ENCODE measurements around the gene FKBP1A. TPM values are rescaled to one million over a fixed set of nuclear protein-coding genes. Genes with fewer than 3 reads are reported as not detected.
A peak's percentile ranks its signal among the peaks of the same experiment; 100 is the strongest.

The FKBP1A gene
- polyA plus RNA-seq, 1 of the 3 experiments (the other 2 are of a cell fraction), result 362 TPM

DNA sequence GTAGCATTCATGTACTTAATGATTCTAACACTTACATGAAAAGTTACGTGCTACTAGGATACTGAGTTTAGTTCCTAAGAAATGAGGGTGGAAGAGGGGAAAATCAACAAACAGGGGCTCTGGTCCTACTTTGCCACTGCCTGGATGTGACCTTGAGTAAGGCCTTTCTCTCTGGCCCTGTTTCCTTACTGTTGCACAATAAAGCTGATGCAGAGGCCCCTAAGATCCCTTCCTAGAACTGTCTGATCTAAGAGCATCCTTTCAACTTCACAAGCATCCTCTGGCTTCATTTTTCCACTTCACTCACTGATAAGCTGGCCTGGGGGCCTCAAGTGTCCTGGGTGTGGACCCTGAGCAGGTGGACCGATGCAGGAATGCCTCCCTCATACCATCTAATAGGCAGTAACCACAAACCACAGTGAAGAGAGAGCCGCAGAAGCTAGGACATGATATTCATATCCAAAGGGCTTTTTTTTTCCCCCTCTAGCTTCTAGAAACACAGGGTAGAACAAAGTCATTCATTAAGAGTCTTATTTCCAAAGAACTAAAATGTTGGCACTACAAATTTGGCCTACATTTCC is 21.6 kb downstream of the FKBP1A start:
- Histone ChIP-seq H3K79me2 (ENCODE audit: insufficient read depth) (peaks cover 57% of the 10 kb centered on the region), H4K20me1 (ENCODE audit: insufficient read depth) (peaks cover 17% of the 10 kb centered on the region)
- 81% methylated on average over 3 of the region's 3 CpGs for WGBS (ENCODE audit: low lambda C conversion rate)

DNA sequence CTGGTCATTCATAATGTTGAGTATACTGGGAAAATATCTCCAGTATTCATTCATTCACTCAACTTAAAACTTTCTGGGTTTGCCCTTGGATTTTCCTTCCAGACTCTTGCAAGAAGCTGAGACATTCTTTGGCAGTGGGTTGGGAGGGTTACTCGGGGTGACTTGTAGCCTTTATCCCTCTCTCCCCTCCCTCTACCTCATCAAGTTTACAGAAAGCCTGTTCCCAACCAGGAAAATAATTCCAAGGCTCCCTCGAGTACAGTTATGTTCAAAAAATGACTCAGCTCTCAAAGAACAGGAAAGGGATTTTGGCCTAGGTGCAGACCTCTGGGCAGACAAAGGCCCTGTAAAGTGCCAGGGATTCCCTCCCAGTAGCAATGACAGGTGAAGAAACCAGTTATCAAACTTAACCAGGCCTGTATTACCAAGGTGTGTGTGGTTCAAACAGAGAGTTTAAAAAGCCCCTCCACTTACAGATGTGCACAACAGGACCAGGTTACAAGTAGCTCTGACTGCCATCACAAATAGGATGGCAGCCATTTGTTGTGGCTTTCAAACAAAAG is 22.2 kb downstream of the FKBP1A start:
- Histone ChIP-seq H3K9ac (no peak overlapping the region), H3K36me3 (replicated peaks in 1 of 2; ENCODE audit: control insufficient read depth in 1 of 2, insufficient read depth in 2 of 2, low read length in 1 of 2) (peaks cover 41 to 58% of the 10 kb centered on the region in 2 experiments), H3K4me1 (ENCODE audit: control insufficient read depth in 1 of 2, insufficient read depth in 2 of 2, low read depth in 1 of 2, low read length in 1 of 2) (peaks cover 2 to 20% of the 10 kb centered on the region in 2 experiments; a peak in 2 of 4 replicates), H3F3A (replicated peaks; ENCODE audit: insufficient read depth) (peaks cover 5% of the 10 kb centered on the region), H3K9me3 (no peaks in the 10 kb centered on the region), H3K27me3 (ENCODE audit: insufficient read depth) (no peaks in the 10 kb centered on the region), H3K4me2 (peak overlapping the region; percentile 11; the same call in 1 of the 2 replicates), H4K20me1 (ENCODE audit: insufficient read depth) (peaks cover 10% of the 10 kb centered on the region), H3K9me2 (no peaks in the 10 kb centered on the region), H3K27ac (ENCODE audit: low read depth in 2 of 2, low read length in 1 of 2) (peak overlapping the region in 1 of 2 experiments; percentile 45; a peak in 3 of 4 replicates), H3K79me2 (ENCODE audit: insufficient read depth) (peaks cover 54% of the 10 kb centered on the region), H2AFZ (ENCODE audit: low read depth) (no peak overlapping the region), H3K4me3 (ENCODE audit: low read depth in 2 of 2, low read length in 1 of 2) (no peak overlapping the region)
- no peak for DNase-seq
- CTCF ChIA-PET, result interaction anchor here (1.0 kb wide), 1 partner anchor 23 kb away, joined by 3 read pairs; no protein-coding TSS in a partner anchor
- POLR2A ChIA-PET, result no interaction called here
- TF ChIP-seq CHD2 (IDR thresholded peaks at IDR 0.05; ENCODE audit: low read length, partially characterized antibody) (no peak), FOSL2 (IDR thresholded peaks at IDR 0.05; ENCODE audit: borderline replicate concordance, low read depth) (peak; percentile 27; the same call in 1 of the 2 replicates), SMC3 (IDR thresholded peaks at IDR 0.05; ENCODE audit: low read depth, low read length) (no peak), JUND (IDR thresholded peaks at IDR 0.05) (0 out of 2 replicates have a peak, but pooled peaks have one; percentile 31), TCF12 (IDR thresholded peaks at IDR 0.05) (no peak)
- TF ChIP-seq, protein P1, sequence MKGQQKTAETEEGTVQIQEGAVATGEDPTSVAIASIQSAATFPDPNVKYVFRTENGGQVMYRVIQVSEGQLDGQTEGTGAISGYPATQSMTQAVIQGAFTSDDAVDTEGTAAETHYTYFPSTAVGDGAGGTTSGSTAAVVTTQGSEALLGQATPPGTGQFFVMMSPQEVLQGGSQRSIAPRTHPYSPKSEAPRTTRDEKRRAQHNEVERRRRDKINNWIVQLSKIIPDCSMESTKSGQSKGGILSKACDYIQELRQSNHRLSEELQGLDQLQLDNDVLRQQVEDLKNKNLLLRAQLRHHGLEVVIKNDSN (IDR thresholded peaks at IDR 0.05; ENCODE audit: borderline replicate concordance, low read depth), result no peak
- WGBS (ENCODE audit: low lambda C conversion rate), result 44% methylated on average over 2 of the region's 2 CpGs

More for the DNA sequence above, 21.6 kb downstream of the FKBP1A start:
- peaks cover 2 to 27% of the 10 kb centered on the region in 2 experiments; a peak in 2 of 4 replicates for H3K4me1 ChIP-seq (ENCODE audit: control insufficient read depth in 1 of 2, insufficient read depth in 2 of 2, low read depth in 1 of 2, low read length in 1 of 2)
- DNase-seq, result no peak
- H3K36me3 ChIP-seq (replicated peaks in 1 of 2; ENCODE audit: control insufficient read depth in 1 of 2, insufficient read depth in 2 of 2, low read length in 1 of 2), result peaks cover 35 to 55% of the 10 kb centered on the region in 2 experiments
- H3K27me3 ChIP-seq (ENCODE audit: insufficient read depth), result no peaks in the 10 kb centered on the region
- no peak overlapping the region for H3K4me2 ChIP-seq
- H3K9me3 ChIP-seq, result no peaks in the 10 kb centered on the region
- ChIA-PET POLR2A (no interaction called here), CTCF (interaction anchor here (1.0 kb wide), 1 partner anchor 24 kb away, joined by 3 read pairs; no protein-coding TSS in a partner anchor)
- H2AFZ ChIP-seq (ENCODE audit: low read depth), result no peak overlapping the region
- TF ChIP-seq RAD21 (IDR thresholded peaks at IDR 0.05; ENCODE audit: low read length) (no peak), GABPA (IDR thresholded peaks at IDR 0.05; ENCODE audit: low read depth) (no peak), TCF12 (IDR thresholded peaks at IDR 0.05) (no peak)
- no peak overlapping the region for H3K9ac ChIP-seq
- H3K9me2 ChIP-seq, result no peaks in the 10 kb centered on the region
- H3K27ac ChIP-seq (ENCODE audit: low read depth in 2 of 2, low read length in 1 of 2), result peak overlapping the region in 1 of 2 experiments; percentile 45; a peak in 3 of 4 replicates
- no peak overlapping the region for H3K4me3 ChIP-seq (ENCODE audit: low read depth in 2 of 2, low read length in 1 of 2)
- H3F3A ChIP-seq (replicated peaks; ENCODE audit: insufficient read depth), result peaks cover 4% of the 10 kb centered on the region

DNA sequence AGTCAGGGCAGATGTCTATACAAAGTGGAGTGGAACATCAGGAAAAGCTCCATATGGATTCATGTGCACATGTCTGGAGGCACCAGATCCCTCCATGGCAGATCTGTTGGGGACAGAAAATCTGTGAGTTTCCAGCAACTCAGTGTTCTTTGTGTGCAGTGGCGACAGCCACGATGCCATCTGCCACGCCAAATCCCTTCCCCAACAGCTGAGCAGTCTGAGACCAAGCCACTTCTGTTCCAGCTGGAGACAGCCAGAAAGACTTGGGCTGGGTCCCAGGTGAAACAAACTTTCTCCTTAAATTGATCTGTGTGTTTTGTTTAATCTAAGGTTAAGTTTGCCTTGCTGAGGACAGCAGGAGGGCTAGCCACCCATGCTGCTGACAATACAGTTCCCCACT is 22.9 kb downstream of the FKBP1A start:
- TF ChIP-seq TCF12 (IDR thresholded peaks at IDR 0.05) (no peak), TEAD4 (IDR thresholded peaks at IDR 0.05; ENCODE audit: borderline replicate concordance, insufficient read depth) (no peak), TAF1 (IDR thresholded peaks at IDR 0.05; ENCODE audit: borderline replicate concordance, low read depth, low read length) (no peak), RCOR1 (IDR thresholded peaks at IDR 0.05; ENCODE audit: low read length) (no peak), FOXJ3 (CRISPR knock-in tag; IDR thresholded peaks at IDR 0.05) (no peak), YY1 (IDR thresholded peaks at IDR 0.05; ENCODE audit: low read depth) (no peak)
- TF ChIP-seq, protein P2, sequence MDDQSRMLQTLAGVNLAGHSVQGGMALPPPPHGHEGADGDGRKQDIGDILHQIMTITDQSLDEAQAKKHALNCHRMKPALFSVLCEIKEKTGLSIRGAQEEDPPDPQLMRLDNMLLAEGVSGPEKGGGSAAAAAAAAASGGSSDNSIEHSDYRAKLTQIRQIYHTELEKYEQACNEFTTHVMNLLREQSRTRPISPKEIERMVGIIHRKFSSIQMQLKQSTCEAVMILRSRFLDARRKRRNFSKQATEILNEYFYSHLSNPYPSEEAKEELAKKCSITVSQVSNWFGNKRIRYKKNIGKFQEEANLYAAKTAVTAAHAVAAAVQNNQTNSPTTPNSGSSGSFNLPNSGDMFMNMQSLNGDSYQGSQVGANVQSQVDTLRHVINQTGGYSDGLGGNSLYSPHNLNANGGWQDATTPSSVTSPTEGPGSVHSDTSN (IDR thresholded peaks at IDR 0.05), result no peak
- TF ChIP-seq, protein P3, sequence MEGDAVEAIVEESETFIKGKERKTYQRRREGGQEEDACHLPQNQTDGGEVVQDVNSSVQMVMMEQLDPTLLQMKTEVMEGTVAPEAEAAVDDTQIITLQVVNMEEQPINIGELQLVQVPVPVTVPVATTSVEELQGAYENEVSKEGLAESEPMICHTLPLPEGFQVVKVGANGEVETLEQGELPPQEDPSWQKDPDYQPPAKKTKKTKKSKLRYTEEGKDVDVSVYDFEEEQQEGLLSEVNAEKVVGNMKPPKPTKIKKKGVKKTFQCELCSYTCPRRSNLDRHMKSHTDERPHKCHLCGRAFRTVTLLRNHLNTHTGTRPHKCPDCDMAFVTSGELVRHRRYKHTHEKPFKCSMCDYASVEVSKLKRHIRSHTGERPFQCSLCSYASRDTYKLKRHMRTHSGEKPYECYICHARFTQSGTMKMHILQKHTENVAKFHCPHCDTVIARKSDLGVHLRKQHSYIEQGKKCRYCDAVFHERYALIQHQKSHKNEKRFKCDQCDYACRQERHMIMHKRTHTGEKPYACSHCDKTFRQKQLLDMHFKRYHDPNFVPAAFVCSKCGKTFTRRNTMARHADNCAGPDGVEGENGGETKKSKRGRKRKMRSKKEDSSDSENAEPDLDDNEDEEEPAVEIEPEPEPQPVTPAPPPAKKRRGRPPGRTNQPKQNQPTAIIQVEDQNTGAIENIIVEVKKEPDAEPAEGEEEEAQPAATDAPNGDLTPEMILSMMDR (IDR thresholded peaks at IDR 0.05), result no peak
- no peak for DNase-seq
- peaks cover 2 to 16% of the 10 kb centered on the region in 2 experiments; a peak in 2 of 4 replicates for H3K4me1 ChIP-seq (ENCODE audit: control insufficient read depth in 1 of 2, insufficient read depth in 2 of 2, low read depth in 1 of 2, low read length in 1 of 2)
- no peak overlapping the region for H3K4me3 ChIP-seq (ENCODE audit: low read depth in 2 of 2, low read length in 1 of 2)
- H3K36me3 ChIP-seq (replicated peaks in 1 of 2; ENCODE audit: control insufficient read depth in 1 of 2, insufficient read depth in 2 of 2, low read length in 1 of 2), result peaks cover 40 to 58% of the 10 kb centered on the region in 2 experiments
- 93% methylated on average over 3 of the region's 3 CpGs for WGBS (ENCODE audit: low lambda C conversion rate)
- H3F3A ChIP-seq (replicated peaks; ENCODE audit: insufficient read depth), result peaks cover 5% of the 10 kb centered on the region
- H3K4me2 ChIP-seq, result 0 out of 2 replicates have a peak overlapping the region, but pooled peaks have one; percentile 11
- no peaks in the 10 kb centered on the region for H3K27me3 ChIP-seq (ENCODE audit: insufficient read depth)
- H3K9me3 ChIP-seq, result no peaks in the 10 kb centered on the region
- ChIA-PET CTCF (no interaction called here), POLR2A (no interaction called here)
- no peak overlapping the region for H2AFZ ChIP-seq (ENCODE audit: low read depth)
- H3K9ac ChIP-seq, result no peak overlapping the region
- peaks cover 49% of the 10 kb centered on the region for H3K79me2 ChIP-seq (ENCODE audit: insufficient read depth)
- peaks cover 4% of the 10 kb centered on the region for H4K20me1 ChIP-seq (ENCODE audit: insufficient read depth)
- no peaks in the 10 kb centered on the region for H3K9me2 ChIP-seq
- H3K27ac ChIP-seq (ENCODE audit: low read depth in 2 of 2, low read length in 1 of 2), result peak overlapping the region in 1 of 2 experiments; percentile 45; a peak in 3 of 4 replicates

Measured in SK-N-SH (cell line).